Measurements from ENCODE around the gene LEMD3.

Gene LEMD3

GRCh38 chr12:65192963-65193516, 23.7 kb downstream of the LEMD3 start:
- Histone ChIP-seq H3K4me3 (ENCODE audit: low read depth, low read length) (no peak overlapping the region), H3K4me1 (ENCODE audit: control insufficient read depth, insufficient read depth, low read length) (peaks cover 20% of the 10 kb centered on the region), H3K27ac (ENCODE audit: extremely low read depth, low read depth, low read length) (peak overlapping the region; percentile 25; the same call in 1 of the 2 replicates), H3K36me3 (ENCODE audit: control insufficient read depth in 2 of 2, insufficient read depth in 1 of 2, low read length in 2 of 2) (peaks cover 0 to 3% of the 10 kb centered on the region in 2 experiments; a peak in 1 of 3 replicates), H3K9me3 (ENCODE audit: control insufficient read depth, insufficient read depth, low read depth, low read length) (no peaks in the 10 kb centered on the region)
- ChIA-PET POLR2A (no interaction called here), CTCF (interaction anchor here (0.6 kb wide), 2 partner anchors 17 to 616 kb away, joined by 3 to 5 read pairs; no protein-coding TSS in a partner anchor)
- TF ChIP-seq FEZF1 (tag by site-specific recombination; IDR thresholded peaks at IDR 0.05) (peak; percentile 44; the same call in 1 of the 2 replicates), ZNF175 (tag by site-specific recombination; IDR thresholded peaks at IDR 0.05) (no peak), ZXDB (tag by site-specific recombination; IDR thresholded peaks at IDR 0.05) (peak; percentile 15; the same call in 1 of the 2 replicates), TRIM28 (IDR thresholded peaks at IDR 0.05; ENCODE audit: borderline replicate concordance, low read length) (peak; percentile 32; the same call in 1 of the 2 replicates), ZNF548 (tag by site-specific recombination; IDR thresholded peaks at IDR 0.05) (0 out of 2 replicates have a peak, but pooled peaks have one; percentile 24)

GRCh38 chr12:65194949-65195348, 25.6 kb downstream of the LEMD3 start:
- no peak for TF ChIP-seq YY2 (tag by site-specific recombination; IDR thresholded peaks at IDR 0.05)
- TF ChIP-seq ZNF146 (tag by site-specific recombination; IDR thresholded peaks at IDR 0.05), result no peak
- no peak for TF ChIP-seq ZSCAN23 (tag by site-specific recombination; IDR thresholded peaks at IDR 0.05)
- no peak for TF ChIP-seq ZNF239 (tag by site-specific recombination; IDR thresholded peaks at IDR 0.05)
- TF ChIP-seq ZBTB7A (tag by site-specific recombination; IDR thresholded peaks at IDR 0.05; ENCODE audit: low read depth), result no peak
- TF ChIP-seq ZNF23 (tag by site-specific recombination; IDR thresholded peaks at IDR 0.05; ENCODE audit: borderline replicate concordance), result no peak
- no peak for TF ChIP-seq KLF17 (tag by site-specific recombination; IDR thresholded peaks at IDR 0.05)
- TF ChIP-seq ZNF423 (tag by site-specific recombination; IDR thresholded peaks at IDR 0.05), result no peak
- no peak for TF ChIP-seq ZXDB (tag by site-specific recombination; IDR thresholded peaks at IDR 0.05)
- TF ChIP-seq ZNF37A (tag by site-specific recombination; IDR thresholded peaks at IDR 0.05), result no peak
- no peak for TF ChIP-seq ZNF274 (IDR thresholded peaks at IDR 0.05; ENCODE audit: low read length)
- TF ChIP-seq ZNF274 (tag by site-specific recombination; IDR thresholded peaks at IDR 0.05; ENCODE audit: borderline replicate concordance), result no peak
- no peak for TF ChIP-seq ZNF544 (tag by site-specific recombination; IDR thresholded peaks at IDR 0.05)
- TF ChIP-seq ZNF302 (tag by site-specific recombination; IDR thresholded peaks at IDR 0.05; ENCODE audit: low read depth), result no peak
- TF ChIP-seq MZF1 (tag by site-specific recombination; IDR thresholded peaks at IDR 0.05; ENCODE audit: borderline replicate concordance), result no peak
- TF ChIP-seq ZNF596 (tag by site-specific recombination; IDR thresholded peaks at IDR 0.05), result no peak
- TF ChIP-seq ZNF2 (tag by site-specific recombination; IDR thresholded peaks at IDR 0.05), result no peak
- TF ChIP-seq ZIC2 (tag by site-specific recombination; IDR thresholded peaks at IDR 0.05), result no peak
- H3K4me3 ChIP-seq (ENCODE audit: low read depth, low read length), result no peak overlapping the region
- peaks cover 17% of the 10 kb centered on the region for H3K4me1 ChIP-seq (ENCODE audit: control insufficient read depth, insufficient read depth, low read length)
- ChIA-PET POLR2A (no interaction called here), CTCF (interaction anchor here (0.5 to 1.2 kb wide), 4 partner anchors 9 to 886 kb away, joined by 3 to 5 read pairs (median 3); no protein-coding TSS in a partner anchor)
- peaks cover 0 to 3% of the 10 kb centered on the region in 2 experiments; a peak in 1 of 3 replicates for H3K36me3 ChIP-seq (ENCODE audit: control insufficient read depth in 2 of 2, insufficient read depth in 1 of 2, low read length in 2 of 2)
- H3K27ac ChIP-seq (ENCODE audit: extremely low read depth, low read depth, low read length), result no peak overlapping the region
- no peaks in the 10 kb centered on the region for H3K9me3 ChIP-seq (ENCODE audit: control insufficient read depth, insufficient read depth, low read depth, low read length)

GRCh38 chr12:65195387-65196055, 26.1 kb downstream of the LEMD3 start:
- Histone ChIP-seq H3K36me3 (ENCODE audit: control insufficient read depth in 2 of 2, insufficient read depth in 1 of 2, low read length in 2 of 2) (peaks cover 0 to 3% of the 10 kb centered on the region in 2 experiments; a peak in 1 of 3 replicates), H3K27ac (ENCODE audit: extremely low read depth, low read depth, low read length) (no peak overlapping the region), H3K4me3 (ENCODE audit: low read depth, low read length) (no peak overlapping the region), H3K9me3 (ENCODE audit: control insufficient read depth, insufficient read depth, low read depth, low read length) (no peaks in the 10 kb centered on the region), H3K4me1 (ENCODE audit: control insufficient read depth, insufficient read depth, low read length) (peaks cover 19% of the 10 kb centered on the region)
- TF ChIP-seq ZNF311 (tag by site-specific recombination; IDR thresholded peaks at IDR 0.05; ENCODE audit: borderline replicate concordance), result no peak
- ChIA-PET POLR2A (interaction anchor here (0.5 kb wide), 1 partner anchor 1255 kb away, joined by 3 read pairs; no protein-coding TSS in a partner anchor), CTCF (interaction anchor here (0.5 to 1.2 kb wide), 4 partner anchors 9 to 887 kb away, joined by 3 to 5 read pairs (median 3); no protein-coding TSS in a partner anchor)

Data from HEK293 (cell line).